KG1 (cell line): ENCODE results near the gene MGRN1.

ENCODE experiments used
- DNase-seq: peaks from one replicate; lab custom pipeline; 2025; lab: John Stamatoyannopoulos, UW

MGRN1 gene

GRCh38 chr16:4675864-4676786, 51.5 kb downstream of the MGRN1 start:
- peak; percentile 64 for DNase-seq

- no peak for DNase-seq
These were observed 52.2 kb downstream of the MGRN1 start for GRCh38 chr16:4676831-4677230.

- DNase-seq = no peak
These were observed 52.8 kb downstream of the MGRN1 start for GRCh38 chr16:4677390-4677789.

- no peak for DNase-seq
These were observed 53.4 kb downstream of the MGRN1 start for GRCh38 chr16:4677994-4678393.

GRCh38 chr16:4678596-4678995, 54.0 kb downstream of the MGRN1 start:
- DNase-seq = no peak

- DNase-seq = no peak
These were observed 54.7 kb downstream of the MGRN1 start for GRCh38 chr16:4679156-4679849.

- DNase-seq = no peak
These were observed 55.4 kb downstream of the MGRN1 start for GRCh38 chr16:4679850-4680636.

- DNase-seq = no peak
These were observed 56.2 kb downstream of the MGRN1 start for GRCh38 chr16:4680673-4681470.

- no peak for DNase-seq
These were observed 57.0 kb downstream of the MGRN1 start for GRCh38 chr16:4681471-4682083.

- DNase-seq = no peak
These were observed 57.5 kb downstream of the MGRN1 start for GRCh38 chr16:4682084-4682591.

- no peak for DNase-seq
These were observed 58.1 kb downstream of the MGRN1 start for GRCh38 chr16:4682616-4683254.

GRCh38 chr16:4683255-4684057, 58.8 kb downstream of the MGRN1 start:
- no peak for DNase-seq

GRCh38 chr16:4684058-4684715, 59.6 kb downstream of the MGRN1 start:
- DNase-seq = no peak

GRCh38 chr16:4684763-4685162, 60.1 kb downstream of the MGRN1 start:
- DNase-seq = no peak

- no peak for DNase-seq
These were observed 60.7 kb downstream of the MGRN1 start for GRCh38 chr16:4685292-4685691.

- DNase-seq = no peak
These were observed 61.3 kb downstream of the MGRN1 start for GRCh38 chr16:4685776-4686496.

- DNase-seq = no peak
These were observed 62.0 kb downstream of the MGRN1 start for GRCh38 chr16:4686497-4687210.

- DNase-seq = no peak
These were observed 62.8 kb downstream of the MGRN1 start for GRCh38 chr16:4687416-4687815.
